ENCODE data around the gene ADAD2. TPM values are rescaled to one million over a fixed set of nuclear protein-coding genes. Genes with fewer than 3 reads are reported as not detected.

The ADAD2 gene
- total and polyA plus RNA-seq, 12 donors = 0.36 to 5.9 (median 0.85) TPM; not detected in 4

GRCh38 chr16:84191466-84191865, 509 bp downstream of the ADAD2 start:
- Histone ChIP-seq H3K27me3 (peaks cover 0 to 20% (median 0%) of the 10 kb centered on the region in 7 donors), H3K36me3 (no peaks in the 10 kb centered on the region), H3K9me3 (no peaks in the 10 kb centered on the region), H3K27ac (no peak overlapping the region), H3K4me3 (no peak overlapping the region), H3K4me1 (peaks cover 0 to 8% (median 0%) of the 10 kb centered on the region in 9 donors)
- intact Hi-C loops (cut with DNase I) = loop anchor here in 1 of 10 donors (5.0 kb wide), 1 partner anchor 104 kb away; no protein-coding TSS in a partner anchor
- 89 to 91% methylated on average over 15 to 16 of the region's 16 CpGs for WGBS, 2 donors
- DNase-seq (no peak), ATAC-seq (no peak)
- no peak for TF ChIP-seq CTCF (IDR thresholded peaks at IDR 0.05)

- Histone ChIP-seq H3K36me3 (no peaks in the 10 kb centered on the region), H3K27me3 (peaks cover 0 to 31% (median 0%) of the 10 kb centered on the region in 7 donors), H3K27ac (no peak overlapping the region), H3K4me1 (peaks cover 0 to 8% (median 0%) of the 10 kb centered on the region in 9 donors), H3K9me3 (no peaks in the 10 kb centered on the region), H3K4me3 (no peak overlapping the region)
- intact Hi-C loops (cut with DNase I) = loop anchor here in 1 of 10 donors (5.0 kb wide), 1 partner anchor 106 kb away; no protein-coding TSS in a partner anchor
- no peak for DNase-seq
- WGBS, 2 donors = 85 to 86% methylated on average over 7 of the region's 7 CpGs
- no peak for ATAC-seq
- TF ChIP-seq CTCF (IDR thresholded peaks at IDR 0.05) = no peak
Observed at GRCh38 chr16:84193480-84193879, 2.5 kb downstream of the ADAD2 start.

- intact Hi-C loops (cut with DNase I) = loop anchor here in 1 of 10 donors (5.0 kb wide), 1 partner anchor 107 kb away; no protein-coding TSS in a partner anchor
- no peak for TF ChIP-seq CTCF (IDR thresholded peaks at IDR 0.05)
- no peaks in the 10 kb centered on the region for H3K36me3 ChIP-seq
- no peak overlapping the region for H3K4me3 ChIP-seq
- peaks cover 0 to 31% (median 0%) of the 10 kb centered on the region in 7 donors for H3K27me3 ChIP-seq
- WGBS, 2 donors = 77 to 86% methylated on average over 11 of the region's 11 CpGs
- H3K9me3 ChIP-seq = no peaks in the 10 kb centered on the region
- H3K27ac ChIP-seq = no peak overlapping the region
- peaks cover 0 to 12% (median 0%) of the 10 kb centered on the region in 9 donors for H3K4me1 ChIP-seq
- ATAC-seq = no peak
- no peak for DNase-seq
Observed at GRCh38 chr16:84194018-84194417, 3.1 kb downstream of the ADAD2 start.

GRCh38 chr16:84194470-84195200, 3.7 kb downstream of the ADAD2 start:
- H3K4me3 ChIP-seq = peak overlapping the region in 1 of 10 donors; percentile 1

More at GRCh38 chr16:84194470-84195200, 3.7 kb downstream of the ADAD2 start:
- intact Hi-C loops (cut with DNase I) = loop anchor here in 1 of 10 donors (5.0 kb wide), 1 partner anchor 107 kb away; no protein-coding TSS in a partner anchor
- Histone ChIP-seq H3K4me1 (peaks cover 0 to 18% (median 0%) of the 10 kb centered on the region in 9 donors), H3K27me3 (peaks cover 0 to 33% (median 0%) of the 10 kb centered on the region in 7 donors), H3K36me3 (no peaks in the 10 kb centered on the region), H3K27ac (no peak overlapping the region), H3K9me3 (no peaks in the 10 kb centered on the region)
- WGBS, 2 donors = 55 to 65% methylated on average over 31 to 34 of the region's 34 CpGs
- DNase-seq = no peak
- TF ChIP-seq CTCF (IDR thresholded peaks at IDR 0.05) = no peak
- peak in 2 of 8 donors; percentile 8 to 23 for ATAC-seq

All from heart right ventricle (tissue), 16 donors.